ENCODE results near the gene ZFPL1. TPM values are rescaled to one million over a fixed set of nuclear protein-coding genes. Genes with fewer than 3 reads are reported as not detected.

Gene ZFPL1
- total and polyA plus RNA-seq, 10 of the 15 experiments (the other 5 are each of a cell fraction or from before 2014, with no cell fraction given), result 2.2 to 37.8 (median 27.0) TPM

GRCh38 chr11:65117206-65118096, 33.4 kb downstream of the ZFPL1 start, which contains the start of gene ZNHIT2 (continued):
- TF ChIP-seq SKIL (IDR thresholded peaks at IDR 0.05; ENCODE audit: low read depth, poor library complexity, severe bottlenecking), result peak; percentile 35
- TF ChIP-seq FOS (IDR thresholded peaks at IDR 0.05; ENCODE audit: borderline replicate concordance, extremely low read depth, insufficient read length), result no peak
- peak; percentile 73; the same call in 1 of the 2 replicates for TF ChIP-seq HDGF (IDR thresholded peaks at IDR 0.05)
- no peak for TF ChIP-seq BRCA1 (IDR thresholded peaks at IDR 0.05; ENCODE audit: low read depth, low read length)
- peak; percentile 93 for TF ChIP-seq PML (IDR thresholded peaks at IDR 0.05; ENCODE audit: low read length)
- 0 out of 2 replicates have a peak, but pooled peaks have one; percentile 23 for TF ChIP-seq TCF3 (IDR thresholded peaks at IDR 0.05; ENCODE audit: borderline replicate concordance, insufficient read depth, low read depth, low read length)
- no peak for TF ChIP-seq RCOR1 (conservative IDR thresholded peaks at IDR 0.05; ENCODE audit: low read depth, low read length)
- TF ChIP-seq BACH1 (IDR thresholded peaks at IDR 0.05; ENCODE audit: borderline replicate concordance), result peak; percentile 34; the same call in 1 of the 2 replicates
- TF ChIP-seq GABPA (IDR thresholded peaks at IDR 0.05; ENCODE audit: low read depth), result peak; percentile 98
- no peak for TF ChIP-seq REST (IDR thresholded peaks at IDR 0.05; ENCODE audit: low read depth, low read length)
- TF ChIP-seq ZNF217 (IDR thresholded peaks at IDR 0.05), result no peak
- TF ChIP-seq SP1 (IDR thresholded peaks at IDR 0.05; ENCODE audit: low read depth, low read length), result peak; percentile 47
- TF ChIP-seq EGR1 (IDR thresholded peaks at IDR 0.05; ENCODE audit: borderline replicate concordance in 1 of 2, low read depth in 2 of 2, low read length in 2 of 2), result peak; percentile 67 to 84
- no peak for TF ChIP-seq ZNF24 (IDR thresholded peaks at IDR 0.05)
- TF ChIP-seq SMC3 (IDR thresholded peaks at IDR 0.05; ENCODE audit: borderline replicate concordance, low read length), result peak; percentile 70; the same call in 1 of the 2 replicates
- peak; percentile 93 for TF ChIP-seq ATF7 (IDR thresholded peaks at IDR 0.05; ENCODE audit: low read depth)
- TF ChIP-seq CHD4 (IDR thresholded peaks at IDR 0.05), result no peak
- no peak; the same call in 1 of the 2 replicates for TF ChIP-seq JUNB (IDR thresholded peaks at IDR 0.05)
- TF ChIP-seq ESRRA (IDR thresholded peaks at IDR 0.05; ENCODE audit: low read length), result no peak
- TF ChIP-seq, protein P1, sequence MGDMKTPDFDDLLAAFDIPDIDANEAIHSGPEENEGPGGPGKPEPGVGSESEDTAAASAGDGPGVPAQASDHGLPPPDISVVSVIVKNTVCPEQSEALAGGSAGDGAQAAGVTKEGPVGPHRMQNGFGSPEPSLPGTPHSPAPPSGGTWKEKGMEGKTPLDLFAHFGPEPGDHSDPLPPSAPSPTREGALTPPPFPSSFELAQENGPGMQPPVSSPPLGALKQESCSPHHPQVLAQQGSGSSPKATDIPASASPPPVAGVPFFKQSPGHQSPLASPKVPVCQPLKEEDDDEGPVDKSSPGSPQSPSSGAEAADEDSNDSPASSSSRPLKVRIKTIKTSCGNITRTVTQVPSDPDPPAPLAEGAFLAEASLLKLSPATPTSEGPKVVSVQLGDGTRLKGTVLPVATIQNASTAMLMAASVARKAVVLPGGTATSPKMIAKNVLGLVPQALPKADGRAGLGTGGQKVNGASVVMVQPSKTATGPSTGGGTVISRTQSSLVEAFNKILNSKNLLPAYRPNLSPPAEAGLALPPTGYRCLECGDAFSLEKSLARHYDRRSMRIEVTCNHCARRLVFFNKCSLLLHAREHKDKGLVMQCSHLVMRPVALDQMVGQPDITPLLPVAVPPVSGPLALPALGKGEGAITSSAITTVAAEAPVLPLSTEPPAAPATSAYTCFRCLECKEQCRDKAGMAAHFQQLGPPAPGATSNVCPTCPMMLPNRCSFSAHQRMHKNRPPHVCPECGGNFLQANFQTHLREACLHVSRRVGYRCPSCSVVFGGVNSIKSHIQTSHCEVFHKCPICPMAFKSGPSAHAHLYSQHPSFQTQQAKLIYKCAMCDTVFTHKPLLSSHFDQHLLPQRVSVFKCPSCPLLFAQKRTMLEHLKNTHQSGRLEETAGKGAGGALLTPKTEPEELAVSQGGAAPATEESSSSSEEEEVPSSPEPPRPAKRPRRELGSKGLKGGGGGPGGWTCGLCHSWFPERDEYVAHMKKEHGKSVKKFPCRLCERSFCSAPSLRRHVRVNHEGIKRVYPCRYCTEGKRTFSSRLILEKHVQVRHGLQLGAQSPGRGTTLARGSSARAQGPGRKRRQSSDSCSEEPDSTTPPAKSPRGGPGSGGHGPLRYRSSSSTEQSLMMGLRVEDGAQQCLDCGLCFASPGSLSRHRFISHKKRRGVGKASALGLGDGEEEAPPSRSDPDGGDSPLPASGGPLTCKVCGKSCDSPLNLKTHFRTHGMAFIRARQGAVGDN (IDR thresholded peaks at IDR 0.05), result no peak

All from GM12878 (cell line).